GM12874 (cell line): ENCODE results near the gene TRIO.

Experiments used
- TF ChIP-seq, protein P1 (sequence below): IDR thresholded peaks from 2 replicates; pipeline ENCODE4 v1.5.1; 2011; ENCODE audit warnings: low read depth, mild to moderate bottlenecking, control low read depth, low read length, moderate library complexity; ENCODE audit not compliant: insufficient read depth

Gene TRIO

GRCh38 chr5:14265570-14265969, 122.4 kb downstream of the TRIO start:
- TF ChIP-seq, protein P1, sequence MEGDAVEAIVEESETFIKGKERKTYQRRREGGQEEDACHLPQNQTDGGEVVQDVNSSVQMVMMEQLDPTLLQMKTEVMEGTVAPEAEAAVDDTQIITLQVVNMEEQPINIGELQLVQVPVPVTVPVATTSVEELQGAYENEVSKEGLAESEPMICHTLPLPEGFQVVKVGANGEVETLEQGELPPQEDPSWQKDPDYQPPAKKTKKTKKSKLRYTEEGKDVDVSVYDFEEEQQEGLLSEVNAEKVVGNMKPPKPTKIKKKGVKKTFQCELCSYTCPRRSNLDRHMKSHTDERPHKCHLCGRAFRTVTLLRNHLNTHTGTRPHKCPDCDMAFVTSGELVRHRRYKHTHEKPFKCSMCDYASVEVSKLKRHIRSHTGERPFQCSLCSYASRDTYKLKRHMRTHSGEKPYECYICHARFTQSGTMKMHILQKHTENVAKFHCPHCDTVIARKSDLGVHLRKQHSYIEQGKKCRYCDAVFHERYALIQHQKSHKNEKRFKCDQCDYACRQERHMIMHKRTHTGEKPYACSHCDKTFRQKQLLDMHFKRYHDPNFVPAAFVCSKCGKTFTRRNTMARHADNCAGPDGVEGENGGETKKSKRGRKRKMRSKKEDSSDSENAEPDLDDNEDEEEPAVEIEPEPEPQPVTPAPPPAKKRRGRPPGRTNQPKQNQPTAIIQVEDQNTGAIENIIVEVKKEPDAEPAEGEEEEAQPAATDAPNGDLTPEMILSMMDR: no peak

GRCh38 chr5:14266171-14266570, 123.0 kb downstream of the TRIO start:
- TF ChIP-seq, protein P1: no peak

GRCh38 chr5:14266686-14267085, 123.5 kb downstream of the TRIO start:
- TF ChIP-seq, protein P1: no peak

- TF ChIP-seq, protein P1: no peak
These were observed 124.2 kb downstream of the TRIO start for GRCh38 chr5:14267166-14267838.

DNA sequence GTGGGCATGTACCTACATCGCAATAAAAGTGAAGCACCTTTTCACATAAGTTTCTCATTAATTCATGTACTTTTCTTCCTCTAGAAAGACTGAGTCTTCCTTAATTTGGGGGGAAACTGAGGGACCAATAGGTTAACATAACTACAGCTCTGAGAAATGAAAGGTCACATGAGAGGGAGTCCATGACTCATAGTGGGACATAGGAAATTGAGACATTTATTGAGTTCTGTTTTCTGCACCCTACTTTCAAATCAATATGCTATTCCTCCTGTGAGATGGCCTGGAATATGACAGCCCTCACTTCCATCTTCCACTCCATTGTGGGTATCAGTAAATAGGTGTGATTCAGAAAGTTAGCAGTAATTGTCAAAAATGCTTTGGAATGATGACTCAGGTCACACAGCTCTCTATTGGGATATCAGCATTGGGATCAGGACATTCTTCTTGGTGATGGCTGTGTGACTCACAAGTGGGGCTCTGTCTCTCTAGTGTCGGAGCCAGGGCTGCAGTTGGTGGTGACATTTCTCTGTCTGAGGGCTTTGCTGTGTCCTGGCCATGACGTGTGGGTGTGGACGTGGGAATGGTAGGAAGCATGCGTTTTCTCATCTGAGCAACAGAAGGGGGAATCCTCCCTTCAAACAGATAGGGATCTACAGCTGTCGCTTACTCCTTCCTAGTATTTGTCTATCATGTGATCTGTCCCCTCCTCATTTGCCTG, 125.0 kb downstream of the TRIO start:
- TF ChIP-seq, protein P1: no peak

DNA sequence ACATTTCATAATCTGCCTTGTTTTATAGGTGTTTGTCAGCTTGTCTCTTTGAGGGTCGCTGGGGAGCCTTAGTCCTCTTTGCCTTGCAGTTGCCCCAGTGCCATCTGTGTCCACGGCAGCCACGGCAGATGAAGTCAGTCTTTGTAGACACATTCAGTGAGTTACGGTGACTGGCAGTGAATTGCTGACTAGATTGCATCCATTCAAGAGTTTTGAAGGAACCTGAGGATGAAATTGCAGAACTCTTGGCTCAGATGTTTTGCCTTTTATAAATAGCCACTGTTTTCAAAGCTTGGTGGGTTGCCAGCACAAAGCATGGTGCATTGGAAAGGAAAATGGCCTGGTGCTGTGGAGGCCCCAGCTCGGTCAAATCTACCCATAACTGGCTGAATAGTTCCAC, 125.6 kb downstream of the TRIO start:
- TF ChIP-seq, protein P1: no peak

DNA sequence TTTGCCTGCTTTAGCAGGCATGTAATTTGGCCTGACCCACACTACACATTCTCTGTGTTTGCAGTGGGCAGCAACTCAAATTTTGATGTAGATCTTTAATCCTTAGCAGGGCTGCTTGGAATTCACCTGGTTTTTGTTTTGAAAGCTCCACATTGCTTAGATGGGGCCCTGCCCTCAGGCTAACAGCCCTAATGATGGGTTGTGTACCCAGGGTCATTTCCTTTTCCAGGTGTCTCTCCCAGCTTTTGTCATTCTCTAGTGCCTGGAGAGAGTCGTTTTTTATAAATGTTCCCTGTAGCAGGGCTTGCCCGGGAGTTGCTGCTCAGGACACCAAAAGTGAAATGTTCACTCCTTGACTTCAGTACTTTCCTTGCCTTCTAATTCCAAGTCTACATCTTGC, 126.3 kb downstream of the TRIO start:
- TF ChIP-seq, protein P1: no peak
